OCI-LY3 (cell line): ENCODE data around the gene TLN1.

Experiments
- EZH2phosphoT487 ChIP-seq: fragments of 200-600 bp; shearing (Covaris generic); IDR thresholded peaks from 2 replicates; pipeline ENCODE4 v1.6.1; 2018; ENCODE audit warnings: antibody characterized with exemption, mixed run types, low read depth
- TF ChIP-seq, protein P1 (sequence below): fragments of 200-600, 300-600 bp; sonication (generic); IDR thresholded peaks from 2 replicates; pipeline ENCODE4 v1.5.1; 2014; ENCODE audit warnings: antibody characterized with exemption, low read length, low read depth

- TF ChIP-seq, protein P1, sequence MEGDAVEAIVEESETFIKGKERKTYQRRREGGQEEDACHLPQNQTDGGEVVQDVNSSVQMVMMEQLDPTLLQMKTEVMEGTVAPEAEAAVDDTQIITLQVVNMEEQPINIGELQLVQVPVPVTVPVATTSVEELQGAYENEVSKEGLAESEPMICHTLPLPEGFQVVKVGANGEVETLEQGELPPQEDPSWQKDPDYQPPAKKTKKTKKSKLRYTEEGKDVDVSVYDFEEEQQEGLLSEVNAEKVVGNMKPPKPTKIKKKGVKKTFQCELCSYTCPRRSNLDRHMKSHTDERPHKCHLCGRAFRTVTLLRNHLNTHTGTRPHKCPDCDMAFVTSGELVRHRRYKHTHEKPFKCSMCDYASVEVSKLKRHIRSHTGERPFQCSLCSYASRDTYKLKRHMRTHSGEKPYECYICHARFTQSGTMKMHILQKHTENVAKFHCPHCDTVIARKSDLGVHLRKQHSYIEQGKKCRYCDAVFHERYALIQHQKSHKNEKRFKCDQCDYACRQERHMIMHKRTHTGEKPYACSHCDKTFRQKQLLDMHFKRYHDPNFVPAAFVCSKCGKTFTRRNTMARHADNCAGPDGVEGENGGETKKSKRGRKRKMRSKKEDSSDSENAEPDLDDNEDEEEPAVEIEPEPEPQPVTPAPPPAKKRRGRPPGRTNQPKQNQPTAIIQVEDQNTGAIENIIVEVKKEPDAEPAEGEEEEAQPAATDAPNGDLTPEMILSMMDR = no peak
- no peak for TF ChIP-seq EZH2phosphoT487
Observed at GRCh38 chr9:35675204-35675603, 56.8 kb downstream of the TLN1 start.
